ENCODE measurements around the gene RIOX2. TPM values are rescaled to one million over a fixed set of nuclear protein-coding genes. Genes with fewer than 3 reads are reported as not detected.

RIOX2 gene
- total RNA-seq, 1 donor from 2014 or later = 12.3 TPM

- no peaks in the 10 kb centered on the region for H3K27me3 Mint-ChIP-seq (ENCODE audit: unreplicated experiment)
- no peaks in the 10 kb centered on the region for H3K36me3 Mint-ChIP-seq (ENCODE audit: unreplicated experiment)
- no peak overlapping the region for H3K4me3 Mint-ChIP-seq (ENCODE audit: unreplicated experiment)
- H3K4me1 Mint-ChIP-seq (ENCODE audit: low read depth, unreplicated experiment) = no peaks in the 10 kb centered on the region
- DNase-seq = no peak
- H3K27ac Mint-ChIP-seq (ENCODE audit: unreplicated experiment) = no peak overlapping the region
- H3K9me3 Mint-ChIP-seq (ENCODE audit: unreplicated experiment) = no peaks in the 10 kb centered on the region
- TF ChIP-seq, protein P1, sequence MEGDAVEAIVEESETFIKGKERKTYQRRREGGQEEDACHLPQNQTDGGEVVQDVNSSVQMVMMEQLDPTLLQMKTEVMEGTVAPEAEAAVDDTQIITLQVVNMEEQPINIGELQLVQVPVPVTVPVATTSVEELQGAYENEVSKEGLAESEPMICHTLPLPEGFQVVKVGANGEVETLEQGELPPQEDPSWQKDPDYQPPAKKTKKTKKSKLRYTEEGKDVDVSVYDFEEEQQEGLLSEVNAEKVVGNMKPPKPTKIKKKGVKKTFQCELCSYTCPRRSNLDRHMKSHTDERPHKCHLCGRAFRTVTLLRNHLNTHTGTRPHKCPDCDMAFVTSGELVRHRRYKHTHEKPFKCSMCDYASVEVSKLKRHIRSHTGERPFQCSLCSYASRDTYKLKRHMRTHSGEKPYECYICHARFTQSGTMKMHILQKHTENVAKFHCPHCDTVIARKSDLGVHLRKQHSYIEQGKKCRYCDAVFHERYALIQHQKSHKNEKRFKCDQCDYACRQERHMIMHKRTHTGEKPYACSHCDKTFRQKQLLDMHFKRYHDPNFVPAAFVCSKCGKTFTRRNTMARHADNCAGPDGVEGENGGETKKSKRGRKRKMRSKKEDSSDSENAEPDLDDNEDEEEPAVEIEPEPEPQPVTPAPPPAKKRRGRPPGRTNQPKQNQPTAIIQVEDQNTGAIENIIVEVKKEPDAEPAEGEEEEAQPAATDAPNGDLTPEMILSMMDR (IDR thresholded peaks at IDR 0.05; ENCODE audit: partially characterized antibody, unreplicated experiment) = no peak
Observed at GRCh38 chr3:97991293-97991682, 19.1 kb upstream of the RIOX2 start.

DNA sequence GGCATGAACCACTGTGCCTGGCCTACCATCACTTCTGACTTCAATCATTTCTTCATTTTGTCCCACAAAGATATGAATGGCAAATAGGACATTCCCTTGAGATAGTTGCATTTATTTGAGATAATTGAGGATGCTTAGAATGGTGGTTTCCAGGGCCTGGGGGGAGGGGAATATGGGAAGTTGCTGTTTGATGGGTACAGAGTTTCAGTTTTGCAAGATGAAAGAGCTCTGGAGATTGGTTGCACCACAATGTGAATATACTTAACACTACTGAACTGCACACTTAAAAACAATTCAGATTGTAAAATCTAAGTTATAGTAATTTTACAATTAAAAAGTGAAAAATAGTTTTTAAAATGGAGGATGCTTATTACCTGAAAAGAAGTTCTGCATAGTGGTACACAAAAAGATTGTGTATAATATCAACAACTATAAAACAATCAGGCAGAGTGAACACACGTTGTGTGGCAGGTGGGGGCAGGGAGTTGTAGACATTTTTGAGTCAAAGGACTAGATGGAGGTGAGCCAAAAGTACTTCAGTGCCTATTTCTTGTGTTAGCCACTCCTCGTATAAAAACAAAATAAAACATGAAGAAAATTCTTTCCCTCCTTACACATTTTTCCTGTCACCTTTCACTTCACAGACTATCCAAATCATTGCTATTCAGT is 18.5 kb upstream of the RIOX2 start:
- no peak overlapping the region for H3K4me3 Mint-ChIP-seq (ENCODE audit: unreplicated experiment)
- TF ChIP-seq, protein P1 (IDR thresholded peaks at IDR 0.05; ENCODE audit: partially characterized antibody, unreplicated experiment) = no peak
- no peak for DNase-seq
- H3K27ac Mint-ChIP-seq (ENCODE audit: unreplicated experiment) = no peak overlapping the region
- no peaks in the 10 kb centered on the region for H3K36me3 Mint-ChIP-seq (ENCODE audit: unreplicated experiment)
- H3K9me3 Mint-ChIP-seq (ENCODE audit: unreplicated experiment) = no peaks in the 10 kb centered on the region
- H3K4me1 Mint-ChIP-seq (ENCODE audit: low read depth, unreplicated experiment) = no peaks in the 10 kb centered on the region
- H3K27me3 Mint-ChIP-seq (ENCODE audit: unreplicated experiment) = no peaks in the 10 kb centered on the region

- no peaks in the 10 kb centered on the region for H3K9me3 Mint-ChIP-seq (ENCODE audit: unreplicated experiment)
- no peaks in the 10 kb centered on the region for H3K36me3 Mint-ChIP-seq (ENCODE audit: unreplicated experiment)
- no peaks in the 10 kb centered on the region for H3K27me3 Mint-ChIP-seq (ENCODE audit: unreplicated experiment)
- DNase-seq = no peak
- TF ChIP-seq, protein P1 (IDR thresholded peaks at IDR 0.05; ENCODE audit: partially characterized antibody, unreplicated experiment) = no peak
- H3K27ac Mint-ChIP-seq (ENCODE audit: unreplicated experiment) = no peak overlapping the region
- H3K4me3 Mint-ChIP-seq (ENCODE audit: unreplicated experiment) = no peak overlapping the region
- H3K4me1 Mint-ChIP-seq (ENCODE audit: low read depth, unreplicated experiment) = peaks cover 3% of the 10 kb centered on the region
Observed at GRCh38 chr3:97988784-97989568, 16.7 kb upstream of the RIOX2 start.

DNA sequence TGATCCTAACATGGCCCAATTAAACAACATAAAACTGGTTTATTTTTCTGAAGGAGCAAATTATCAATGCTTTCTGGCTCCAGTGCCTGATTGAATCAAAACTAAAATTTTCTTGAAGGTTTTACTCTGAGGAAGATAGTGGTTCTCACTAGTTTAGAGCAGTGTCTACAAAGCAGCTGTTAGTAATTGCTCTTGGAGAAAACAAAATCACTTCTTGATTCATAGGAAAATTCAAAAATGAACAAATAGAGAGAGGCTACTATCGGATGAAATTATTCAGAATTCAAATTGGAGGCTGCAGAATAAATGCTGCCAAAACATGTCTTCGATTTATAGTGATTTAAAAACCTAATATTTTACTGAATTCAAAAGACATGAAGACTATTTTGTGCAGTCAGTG is 15.1 kb upstream of the RIOX2 start:
- no peak for DNase-seq
- H3K4me1 Mint-ChIP-seq (ENCODE audit: low read depth, unreplicated experiment) = peaks cover 17% of the 10 kb centered on the region
- TF ChIP-seq, protein P1 (IDR thresholded peaks at IDR 0.05; ENCODE audit: partially characterized antibody, unreplicated experiment) = no peak
- no peaks in the 10 kb centered on the region for H3K9me3 Mint-ChIP-seq (ENCODE audit: unreplicated experiment)
- H3K27me3 Mint-ChIP-seq (ENCODE audit: unreplicated experiment) = no peaks in the 10 kb centered on the region
- H3K4me3 Mint-ChIP-seq (ENCODE audit: unreplicated experiment) = no peak overlapping the region
- no peaks in the 10 kb centered on the region for H3K36me3 Mint-ChIP-seq (ENCODE audit: unreplicated experiment)
- no peak overlapping the region for H3K27ac Mint-ChIP-seq (ENCODE audit: unreplicated experiment)

GRCh38 chr3:97983933-97984491 is 11.8 kb upstream of the RIOX2 start:
- no peak for DNase-seq
- Mint-ChIP-seq H3K36me3 (ENCODE audit: unreplicated experiment) (no peaks in the 10 kb centered on the region), H3K4me1 (ENCODE audit: low read depth, unreplicated experiment) (peaks cover 43% of the 10 kb centered on the region), H3K27ac (ENCODE audit: unreplicated experiment) (no peak overlapping the region), H3K4me3 (ENCODE audit: unreplicated experiment) (no peak overlapping the region), H3K27me3 (ENCODE audit: unreplicated experiment) (peaks cover 7% of the 10 kb centered on the region), H3K9me3 (ENCODE audit: unreplicated experiment) (peaks cover 9% of the 10 kb centered on the region)
- TF ChIP-seq, protein P1 (IDR thresholded peaks at IDR 0.05; ENCODE audit: partially characterized antibody, unreplicated experiment) = no peak
